NT2/D1 (cell line): ENCODE measurements around the gene CUEDC1.
"Not testable (repeated sequence)": the region's sequence is repeated elsewhere in the genome, so short reads cannot be mapped to it uniquely, and the experiment has no call there.

Experiments
- DNase-seq: peaks from one replicate; pipeline ENCODE4 v3.0.0-alpha.2; 2011; ENCODE audit warnings: low read depth, low spot score
- H3K27me3 ChIP-seq: 2 replicates; pipeline ENCODE4 v1.6.0; 2011; ENCODE audit warnings: mild to moderate bottlenecking; ENCODE audit not compliant: insufficient read length, insufficient read depth
- H3K36me3 ChIP-seq: 2 replicates; pipeline ENCODE4 v1.6.1; 2011; ENCODE audit warnings: mild to moderate bottlenecking, low read length, mixed read lengths; ENCODE audit not compliant: insufficient read depth, insufficient read length
- H3K4me1 ChIP-seq: 2 replicates; pipeline ENCODE4 v1.5.1; 2011; ENCODE audit not compliant: insufficient read depth, insufficient read length
- H3K4me3 ChIP-seq: 2 replicates; pipeline ENCODE4 v1.5.1; 2011; ENCODE audit warnings: low read depth; ENCODE audit not compliant: insufficient read length
- H3K9ac ChIP-seq: 2 replicates; pipeline ENCODE4 v1.6.0; 2011; ENCODE audit warnings: low read depth; ENCODE audit not compliant: insufficient read length
- H3K9me3 ChIP-seq: 2 replicates; pipeline ENCODE4 v1.5.1; 2011; ENCODE audit warnings: mild to moderate bottlenecking, low read length; ENCODE audit not compliant: insufficient read depth
- SUZ12 ChIP-seq: IDR thresholded peaks from 2 replicates; pipeline ENCODE4 v1.6.1; 2011; ENCODE audit not compliant: insufficient read length, insufficient read depth; ENCODE audit errors: extremely low read depth
- YY1 ChIP-seq: IDR thresholded peaks from 2 replicates; pipeline ENCODE4 v1.6.1; 2011; ENCODE audit not compliant: insufficient read length, insufficient read depth
- ZNF274 ChIP-seq: IDR thresholded peaks from 2 replicates; pipeline ENCODE4 v1.6.1; 2011; ENCODE audit warnings: mild to moderate bottlenecking, low read depth, low read length

Gene CUEDC1

GRCh38 chr17:57963149-57963511, 7.9 kb upstream of the CUEDC1 start:
- TF ChIP-seq SUZ12 (no peak), YY1 (no peak), ZNF274 (no peak)
- no peak for DNase-seq
- Histone ChIP-seq H3K27me3 (peaks cover 16% of the 10 kb centered on the region), H3K4me1 (no peaks in the 10 kb centered on the region), H3K9ac (no peak overlapping the region), H3K9me3 (no peaks in the 10 kb centered on the region), H3K4me3 (no peak overlapping the region), H3K36me3 (no peaks in the 10 kb centered on the region)

- H3K27me3 ChIP-seq = peaks cover 16% of the 10 kb centered on the region
- no peaks in the 10 kb centered on the region for H3K36me3 ChIP-seq
- H3K4me3 ChIP-seq = no peak overlapping the region
- H3K9me3 ChIP-seq = no peaks in the 10 kb centered on the region
- DNase-seq = no peak
- no peak overlapping the region for H3K9ac ChIP-seq
- TF ChIP-seq YY1 = no peak
- no peaks in the 10 kb centered on the region for H3K4me1 ChIP-seq
Observed at GRCh38 chr17:57962279-57963148, 7.3 kb upstream of the CUEDC1 start.

GRCh38 chr17:57959929-57960328, 4.7 kb upstream of the CUEDC1 start:
- H3K4me1 ChIP-seq = peaks cover 8% of the 10 kb centered on the region
- H3K9ac ChIP-seq = no peak overlapping the region
- no peak for TF ChIP-seq YY1
- no peak for TF ChIP-seq ZNF274
- H3K9me3 ChIP-seq = no peaks in the 10 kb centered on the region
- H3K27me3 ChIP-seq = peaks cover 24% of the 10 kb centered on the region
- no peaks in the 10 kb centered on the region for H3K36me3 ChIP-seq
- H3K4me3 ChIP-seq = no peak overlapping the region
- DNase-seq = no peak

- Histone ChIP-seq H3K4me1 (peaks cover 13% of the 10 kb centered on the region), H3K27me3 (peaks cover 27% of the 10 kb centered on the region)
- not testable (repeated sequence) for DNase-seq, H3K9me3 ChIP-seq, H3K4me3 ChIP-seq, H3K36me3 ChIP-seq, H3K9ac ChIP-seq
Observed at GRCh38 chr17:57958391-57958790, 3.2 kb upstream of the CUEDC1 start.

GRCh38 chr17:57957886-57958285, 2.7 kb upstream of the CUEDC1 start:
- no peak for DNase-seq
- TF ChIP-seq ZNF274 (no peak), SUZ12 (no peak), YY1 (no peak)
- Histone ChIP-seq H3K27me3 (peaks cover 30% of the 10 kb centered on the region), H3K4me3 (no peak overlapping the region), H3K9me3 (no peaks in the 10 kb centered on the region), H3K36me3 (peaks cover 8% of the 10 kb centered on the region), H3K9ac (no peak overlapping the region), H3K4me1 (peaks cover 15% of the 10 kb centered on the region)

- Histone ChIP-seq H3K9me3 (no peaks in the 10 kb centered on the region), H3K27me3 (peaks cover 27% of the 10 kb centered on the region), H3K9ac (no peak overlapping the region), H3K4me3 (no peak overlapping the region), H3K36me3 (peaks cover 11% of the 10 kb centered on the region), H3K4me1 (peaks cover 15% of the 10 kb centered on the region)
- DNase-seq = no peak
- TF ChIP-seq ZNF274 (no peak), SUZ12 (no peak), YY1 (no peak)
Observed at GRCh38 chr17:57957120-57957850, 2.1 kb upstream of the CUEDC1 start.

- TF ChIP-seq ZNF274 = no peak
- peak; percentile 30 for DNase-seq
- no peaks in the 10 kb centered on the region for H3K9me3 ChIP-seq
- peaks cover 24% of the 10 kb centered on the region for H3K27me3 ChIP-seq
- H3K9ac ChIP-seq = no peak overlapping the region
- H3K36me3 ChIP-seq = peaks cover 11% of the 10 kb centered on the region
- peaks cover 17% of the 10 kb centered on the region for H3K4me1 ChIP-seq
- H3K4me3 ChIP-seq = no peak overlapping the region
Observed at GRCh38 chr17:57956291-57957119, 1.3 kb upstream of the CUEDC1 start.
